Progenitor cell of endocrine pancreas (in vitro differentiated cells): ENCODE results near the gene EIF3L. TPM values are rescaled to one million over a fixed set of nuclear protein-coding genes. Genes with fewer than 3 reads are reported as not detected.

Source experiments
- DNase-seq: peaks from one replicate; pipeline ENCODE4 v3.0.0; 2021; ENCODE audit warnings: low spot score; ENCODE audit not compliant: unreplicated experiment
- H3K27ac Mint-ChIP-seq: 2 replicates; pipeline ENCODE4 v1.8.0; 2021; ENCODE audit warnings: mild to moderate bottlenecking, moderate library complexity, mixed read lengths
- H3K27me3 Mint-ChIP-seq: 2 replicates; pipeline ENCODE4 v1.8.0; 2021; ENCODE audit warnings: mixed read lengths
- H3K36me3 Mint-ChIP-seq: 2 replicates; pipeline ENCODE4 v1.8.0; 2022; ENCODE audit warnings: mixed read lengths; ENCODE audit not compliant: insufficient read depth
- H3K4me1 Mint-ChIP-seq: 2 replicates; pipeline ENCODE4 v1.8.0; 2021; ENCODE audit warnings: low read depth, mixed read lengths
- H3K4me3 Mint-ChIP-seq: 2 replicates; pipeline ENCODE4 v1.8.0; 2021; ENCODE audit warnings: low read depth, mild to moderate bottlenecking, moderate library complexity, mixed read lengths
- H3K9me3 Mint-ChIP-seq: 2 replicates; pipeline ENCODE4 v1.8.0; 2021; ENCODE audit warnings: low read depth, mixed read lengths
- microRNA-seq: library from miRNA; unstranded; fragments of <30 nt; microRNA quantifications from one replicate; pipeline ENCODE4 v1.1.0, GENCODE V29; 2020; ENCODE audit warnings: borderline number of aligned reads; ENCODE audit not compliant: unreplicated experiment
- total RNA-seq: library from RNA; stranded (reverse); gene quantifications from 2 replicates; pipeline ENCODE4 v1.2.1, GENCODE V29; 2021
- TF ChIP-seq, protein P1 (sequence below): fragments of 200-600 bp; sonication (generic); IDR thresholded peaks from one replicate; pipeline ENCODE4 v1.5.0; 2021; ENCODE audit warnings: antibody characterized with exemption, mild to moderate bottlenecking; ENCODE audit not compliant: unreplicated experiment

Gene EIF3L
- total RNA-seq, 1 donor from 2014 or later, result 725 TPM

DNA sequence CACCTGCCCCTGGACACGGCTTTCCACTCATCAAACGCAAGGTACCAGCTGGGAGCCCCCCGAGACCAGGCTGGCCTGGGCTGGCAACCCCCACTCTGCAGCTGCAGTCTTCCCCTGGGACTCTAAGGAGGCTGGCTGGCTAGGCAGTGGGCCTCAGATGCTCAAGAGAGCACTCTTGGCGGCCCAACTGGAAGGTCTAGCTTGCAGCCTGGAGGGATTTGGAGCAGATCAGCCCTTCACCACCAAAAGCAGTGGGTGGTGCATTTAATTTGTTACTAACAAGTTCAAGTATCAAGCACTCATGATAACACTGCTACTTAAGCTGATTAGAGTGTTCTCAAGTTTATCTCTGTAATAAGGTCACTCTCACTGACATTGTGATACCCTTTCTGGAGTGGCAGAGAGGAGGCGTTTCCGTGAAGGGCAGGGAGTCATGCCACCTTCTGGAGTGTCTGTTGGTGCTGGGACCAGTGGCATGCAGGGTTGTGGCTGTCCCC lies 82.7 kb downstream of the EIF3L start:
- DNase-seq, result no peak
- peaks cover 13% of the 10 kb centered on the region for H3K36me3 Mint-ChIP-seq
- H3K4me3 Mint-ChIP-seq, result no peak overlapping the region
- H3K4me1 Mint-ChIP-seq, result no peaks in the 10 kb centered on the region
- H3K27ac Mint-ChIP-seq, result no peak overlapping the region
- no peaks in the 10 kb centered on the region for H3K27me3 Mint-ChIP-seq
- H3K9me3 Mint-ChIP-seq, result no peaks in the 10 kb centered on the region
- TF ChIP-seq, protein P1, sequence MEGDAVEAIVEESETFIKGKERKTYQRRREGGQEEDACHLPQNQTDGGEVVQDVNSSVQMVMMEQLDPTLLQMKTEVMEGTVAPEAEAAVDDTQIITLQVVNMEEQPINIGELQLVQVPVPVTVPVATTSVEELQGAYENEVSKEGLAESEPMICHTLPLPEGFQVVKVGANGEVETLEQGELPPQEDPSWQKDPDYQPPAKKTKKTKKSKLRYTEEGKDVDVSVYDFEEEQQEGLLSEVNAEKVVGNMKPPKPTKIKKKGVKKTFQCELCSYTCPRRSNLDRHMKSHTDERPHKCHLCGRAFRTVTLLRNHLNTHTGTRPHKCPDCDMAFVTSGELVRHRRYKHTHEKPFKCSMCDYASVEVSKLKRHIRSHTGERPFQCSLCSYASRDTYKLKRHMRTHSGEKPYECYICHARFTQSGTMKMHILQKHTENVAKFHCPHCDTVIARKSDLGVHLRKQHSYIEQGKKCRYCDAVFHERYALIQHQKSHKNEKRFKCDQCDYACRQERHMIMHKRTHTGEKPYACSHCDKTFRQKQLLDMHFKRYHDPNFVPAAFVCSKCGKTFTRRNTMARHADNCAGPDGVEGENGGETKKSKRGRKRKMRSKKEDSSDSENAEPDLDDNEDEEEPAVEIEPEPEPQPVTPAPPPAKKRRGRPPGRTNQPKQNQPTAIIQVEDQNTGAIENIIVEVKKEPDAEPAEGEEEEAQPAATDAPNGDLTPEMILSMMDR, result no peak

DNA sequence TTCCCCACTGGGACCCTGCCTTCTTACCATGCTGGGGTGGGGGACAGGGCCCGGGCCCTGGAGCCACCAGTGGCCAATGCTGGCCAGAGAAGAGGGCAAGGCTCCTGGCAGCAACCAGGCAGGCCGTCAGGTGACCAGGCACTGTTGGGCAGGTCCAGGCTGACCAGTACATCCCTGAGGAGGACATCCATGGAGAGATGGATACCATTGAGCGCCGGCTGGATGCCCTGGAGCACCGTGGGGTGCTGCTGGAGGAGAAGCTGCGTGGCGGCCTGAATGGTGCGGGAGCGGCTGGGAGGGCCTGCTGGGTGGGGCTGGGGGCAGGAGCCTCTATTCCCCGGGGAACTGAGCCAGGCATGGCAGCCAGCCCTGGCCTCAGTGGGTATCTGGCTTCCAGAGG lies 83.2 kb downstream of the EIF3L start:
- H3K9me3 Mint-ChIP-seq, result no peaks in the 10 kb centered on the region
- TF ChIP-seq, protein P1, result no peak
- H3K27me3 Mint-ChIP-seq, result no peaks in the 10 kb centered on the region
- peaks cover 13% of the 10 kb centered on the region for H3K36me3 Mint-ChIP-seq
- no peak overlapping the region for H3K27ac Mint-ChIP-seq
- H3K4me3 Mint-ChIP-seq, result no peak overlapping the region
- no peaks in the 10 kb centered on the region for H3K4me1 Mint-ChIP-seq
- no peak for DNase-seq

DNA sequence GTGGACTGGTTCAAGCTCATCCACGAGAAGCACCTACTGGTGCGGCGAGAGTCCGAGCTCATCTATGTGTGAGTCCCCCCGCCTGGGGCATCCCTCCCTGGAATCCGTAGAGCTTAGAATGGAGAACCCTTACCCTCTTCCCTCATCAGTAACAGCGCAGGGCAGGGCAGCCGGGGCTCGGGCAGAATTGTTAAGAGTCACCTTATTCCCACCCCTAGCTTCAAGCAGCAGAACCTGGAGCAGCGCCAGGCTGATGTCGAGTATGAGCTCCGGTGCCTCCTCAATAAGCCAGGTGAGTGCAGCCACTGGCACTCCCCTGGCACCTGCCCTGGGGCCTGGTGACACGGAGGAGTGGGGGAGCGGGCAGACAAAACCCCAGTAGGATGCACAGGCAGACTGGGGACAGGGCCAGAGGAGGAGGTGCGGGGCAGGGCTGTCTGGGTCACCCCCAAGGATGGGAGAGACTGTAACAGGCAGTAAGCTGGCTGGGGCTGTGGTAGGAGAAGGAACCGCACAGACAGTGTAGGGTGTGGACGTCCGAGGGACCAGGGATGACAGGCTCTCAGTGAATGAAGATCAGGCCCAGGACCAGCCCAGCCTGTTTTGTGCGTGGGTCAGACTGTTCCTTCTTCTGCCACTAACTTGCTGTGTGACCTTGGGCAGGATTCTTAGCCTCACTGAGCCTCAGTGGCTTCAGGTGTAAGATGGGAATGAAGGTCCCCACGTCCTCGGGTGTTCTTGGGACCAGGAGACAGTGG lies 83.8 kb downstream of the EIF3L start:
- peak overlapping the region; percentile 52 for H3K27ac Mint-ChIP-seq
- H3K27me3 Mint-ChIP-seq, result no peaks in the 10 kb centered on the region
- H3K4me1 Mint-ChIP-seq, result no peaks in the 10 kb centered on the region
- H3K9me3 Mint-ChIP-seq, result no peaks in the 10 kb centered on the region
- peaks cover 18% of the 10 kb centered on the region for H3K36me3 Mint-ChIP-seq
- no peak for DNase-seq
- TF ChIP-seq, protein P1, result no peak
- no peak overlapping the region for H3K4me3 Mint-ChIP-seq

DNA sequence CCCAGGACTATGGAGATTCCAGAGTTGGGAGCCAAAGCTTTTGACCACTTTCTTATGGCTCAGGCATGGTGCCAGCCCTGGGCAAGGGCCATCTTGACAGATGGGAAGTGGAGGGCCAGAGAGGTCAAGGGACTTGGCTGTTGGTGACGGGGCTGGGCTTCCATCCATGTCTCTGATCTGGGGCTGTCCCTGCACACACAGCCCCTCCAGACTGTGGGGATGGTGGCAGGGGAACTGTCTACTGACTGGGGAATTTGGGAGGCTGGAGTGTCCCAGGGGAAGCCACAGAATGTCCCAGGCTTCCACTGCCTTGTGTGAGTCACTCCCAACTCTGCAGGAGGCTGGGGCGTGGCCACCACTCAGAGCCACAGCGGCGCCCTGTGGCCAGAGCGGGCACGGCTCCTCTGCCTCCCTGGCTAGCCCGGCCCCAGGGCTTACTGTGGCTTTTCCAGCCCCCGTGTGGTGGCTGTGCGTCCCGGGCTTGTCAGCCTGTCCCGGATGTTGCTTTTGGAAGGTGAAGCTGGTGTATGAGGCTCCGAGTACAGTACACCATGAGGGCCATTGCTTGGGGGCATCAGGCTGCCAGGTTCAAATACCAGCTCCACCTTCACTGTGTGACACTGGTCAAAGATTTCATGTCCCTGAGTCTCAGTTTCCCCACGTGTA lies 84.6 kb downstream of the EIF3L start:
- no peaks in the 10 kb centered on the region for H3K27me3 Mint-ChIP-seq
- peak overlapping the region; percentile 45 for H3K27ac Mint-ChIP-seq
- no peaks in the 10 kb centered on the region for H3K4me1 Mint-ChIP-seq
- H3K4me3 Mint-ChIP-seq, result no peak overlapping the region
- peak; percentile 83 for DNase-seq
- TF ChIP-seq, protein P1, result peak; percentile 91
- H3K9me3 Mint-ChIP-seq, result no peaks in the 10 kb centered on the region
- peaks cover 13% of the 10 kb centered on the region for H3K36me3 Mint-ChIP-seq

Small RNA genes within 50 kb of the gene (microRNA-seq; reads per million reads assigned to microRNA genes)
- 2.4 reads per million for gene MIR659

Other genes starting within 250 kb of the EIF3L start
- 121 and 132 TPM in 2 replicates for gene GGA1, start 240.6 kb upstream of the EIF3L start, total RNA-seq
- gene SH3BP1, start 209.8 kb upstream of the EIF3L start, total RNA-seq, result 25.4 and 27.4 TPM in 2 replicates
- 16.8 and 17.7 TPM in 2 replicates for gene PDXP, start 190.7 kb upstream of the EIF3L start, total RNA-seq
- gene LGALS1, start 173.8 kb upstream of the EIF3L start, total RNA-seq, result 0.81 TPM in 1 of 2 replicates, not detected in the other
- gene NOL12, start 163.1 kb upstream of the EIF3L start, total RNA-seq, result 16.4 and 17.1 TPM in 2 replicates
- gene TRIOBP, start 152.4 kb upstream of the EIF3L start, total RNA-seq, result 73.0 and 78.7 TPM in 2 replicates
- 20.2 and 28.1 TPM in 2 replicates for gene GCAT, start 41.5 kb upstream of the EIF3L start, total RNA-seq
- 0.41 and 0.87 TPM in 2 replicates for gene GALR3, start 26.0 kb upstream of the EIF3L start, total RNA-seq
- 23.7 and 24.2 TPM in 2 replicates for gene ANKRD54, start 5.1 kb upstream of the EIF3L start, total RNA-seq
- 42.8 and 43.2 TPM in 2 replicates for gene MICALL1, start 56.9 kb downstream of the EIF3L start, total RNA-seq
- gene C22orf23, start 104.2 kb downstream of the EIF3L start, total RNA-seq, result 0.89 and 0.93 TPM in 2 replicates
- 80.0 and 83.1 TPM in 2 replicates for gene POLR2F, start 104.3 kb downstream of the EIF3L start, total RNA-seq
- gene SOX10, start 135.1 kb downstream of the EIF3L start, total RNA-seq, result 0.95 and 1.3 TPM in 2 replicates
- 64.2 and 67.3 TPM in 2 replicates for gene PICK1, start 208.0 kb downstream of the EIF3L start, total RNA-seq
- 2.6 and 3.0 TPM in 2 replicates for gene SLC16A8, start 234.8 kb downstream of the EIF3L start, total RNA-seq